Neuronal stem cell (in vitro differentiated cells): Measurements from ENCODE around the gene EPHA4.

Experiments used
- DNase-seq: peaks from one replicate; pipeline ENCODE4 v3.0.0-alpha.2; 2013; ENCODE audit warnings: low spot score
- H2AFZ ChIP-seq: one replicate; pipeline ENCODE4 v1.6.1; 2013; ENCODE audit warnings: mild to moderate bottlenecking, low read length, inconsistent platforms
- H2AK5ac ChIP-seq: 2 replicates; pipeline ENCODE4 v1.6.1; 2013; ENCODE audit warnings: low read depth, mild to moderate bottlenecking, inconsistent platforms, low read length, moderate library complexity, mixed read lengths
- H2BK120ac ChIP-seq: 2 replicates; pipeline ENCODE4 v1.6.1; 2013; ENCODE audit warnings: low read depth, mild to moderate bottlenecking, inconsistent platforms, low read length, moderate library complexity, mixed read lengths
- H2BK12ac ChIP-seq: one replicate; pipeline ENCODE4 v1.6.1; 2013; ENCODE audit warnings: low read length, inconsistent platforms
- H2BK15ac ChIP-seq: 2 replicates; pipeline ENCODE4 v1.6.1; 2013; ENCODE audit warnings: mild to moderate bottlenecking, low read length, inconsistent platforms, mixed read lengths
- H2BK5ac ChIP-seq: one replicate; pipeline ENCODE4 v1.6.1; 2013; ENCODE audit warnings: inconsistent platforms, mild to moderate bottlenecking, low read length, moderate library complexity
- H3K14ac ChIP-seq: one replicate; pipeline ENCODE4 v1.6.1; 2013; ENCODE audit warnings: low read length, inconsistent platforms
- H3K18ac ChIP-seq: 2 replicates; pipeline ENCODE4 v1.6.1; 2013; ENCODE audit warnings: low read length, inconsistent platforms
- H3K23ac ChIP-seq: 2 replicates; pipeline ENCODE4 v1.6.1; 2013; ENCODE audit warnings: low read depth, mild to moderate bottlenecking, mixed read lengths, low read length, inconsistent platforms; ENCODE audit not compliant: poor library complexity
- H3K27ac ChIP-seq: replicated peaks from 3 replicates; pipeline ENCODE4 v1.5.1; 2013; ENCODE audit warnings: low read length, inconsistent platforms
- H3K27me3 ChIP-seq, 3 experiments: 2 replicates each; pipeline ENCODE4 v1.6.1; 2013; ENCODE audit warnings: low read length in 3 of 3, mild to moderate bottlenecking in 2 of 3, inconsistent platforms in 1 of 3, low read depth in 1 of 3, mixed read lengths in 1 of 3, moderate library complexity in 1 of 3; ENCODE audit not compliant: control insufficient read depth in 3 of 3, insufficient read depth in 3 of 3
- H3K36me3 ChIP-seq, 2 donors: replicated peaks in 1 of 2; 2 replicates each; pipeline ENCODE4 v1.6.1; 2013; ENCODE audit warnings: low read length in 2 of 2; ENCODE audit not compliant: control insufficient read depth in 2 of 2, insufficient read depth in 2 of 2
- H3K4ac ChIP-seq: 2 replicates; pipeline ENCODE4 v1.6.1; 2013; ENCODE audit warnings: inconsistent platforms, mild to moderate bottlenecking, low read length, moderate library complexity
- H3K4me1 ChIP-seq, 2 donors: 1 replicate in 1 of 2; 2 replicates in 1 of 2; pipeline ENCODE4 v1.6.1; 2013; ENCODE audit warnings: low read length in 2 of 2, low read depth in 1 of 2; ENCODE audit not compliant: control insufficient read depth in 2 of 2, insufficient read depth in 1 of 2
- H3K4me2 ChIP-seq: one replicate; pipeline ENCODE4 v1.6.1; 2013; ENCODE audit warnings: mild to moderate bottlenecking, low read length, inconsistent platforms; ENCODE audit not compliant: insufficient read depth, poor library complexity, severe bottlenecking
- H3K4me3 ChIP-seq, 2 donors: 2 replicates each; pipeline ENCODE4 v1.5.1; 2013; ENCODE audit warnings: low read length in 2 of 2, mild to moderate bottlenecking in 2 of 2, inconsistent platforms in 1 of 2, moderate library complexity in 1 of 2
- H3K79me1 ChIP-seq: one replicate; pipeline ENCODE4 v1.6.1; 2013; ENCODE audit warnings: low read depth, mild to moderate bottlenecking, inconsistent platforms, low read length, moderate library complexity
- H3K9ac ChIP-seq: one replicate; pipeline ENCODE4 v1.6.1; 2013; ENCODE audit warnings: mild to moderate bottlenecking, low read depth, low read length, inconsistent platforms; ENCODE audit not compliant: poor library complexity
- H3K9me3 ChIP-seq, 2 donors: replicated peaks in 1 of 2; 2 replicates each; pipeline versions ENCODE3 to v1.6.1; 2013; ENCODE audit warnings: low read length in 2 of 2, mild to moderate bottlenecking in 2 of 2, inconsistent platforms in 1 of 2, low read depth in 1 of 2, mixed read lengths in 1 of 2, moderate library complexity in 1 of 2; ENCODE audit not compliant: control insufficient read depth in 2 of 2, insufficient read depth in 1 of 2
- H4K8ac ChIP-seq: one replicate; pipeline ENCODE4 v1.6.1; 2013; ENCODE audit warnings: low read depth, mild to moderate bottlenecking, inconsistent platforms, low read length, moderate library complexity
- H4K91ac ChIP-seq: one replicate; pipeline ENCODE4 v1.6.1; 2013; ENCODE audit warnings: low read length, low read depth, mild to moderate bottlenecking, inconsistent platforms; ENCODE audit not compliant: poor library complexity
- WGBS, 2 donors: extraction: QIAGEN DNeasy Blood & Tissue Kit; methylation state at CpG; one replicate each; pipeline ENCODE4 v1.1.7; 2013; ENCODE audit warnings: missing lambda C conversion rate in 2 of 2, mixed read lengths in 1 of 2; ENCODE audit not compliant: insufficient read length in 2 of 2, insufficient replicate concordance in 1 of 2; ENCODE audit errors: extremely low coverage in 2 of 2; 5-methylcytosine and 5-hydroxymethylcytosine counted together

The EPHA4 gene

GRCh38 chr2:221480821-221481220, 91.3 kb downstream of the EPHA4 start:
- H2BK12ac ChIP-seq: no peak overlapping the region
- no peak overlapping the region for H3K4me2 ChIP-seq
- H3K4ac ChIP-seq: no peak overlapping the region
- no peak overlapping the region for H2BK120ac ChIP-seq
- peaks cover 0 to 1% of the 10 kb centered on the region in 2 donors for H3K9me3 ChIP-seq
- H2BK5ac ChIP-seq: no peak overlapping the region
- no peak overlapping the region for H3K4me3 ChIP-seq
- no peak overlapping the region for H2AFZ ChIP-seq
- peaks cover 3 to 13% of the 10 kb centered on the region in 2 donors for H3K36me3 ChIP-seq
- no peaks in the 10 kb centered on the region for H3K27me3 ChIP-seq
- WGBS, 2 donors: no CpG with 5 or more reads among the region's 3 CpGs
- H3K27ac ChIP-seq: no peak overlapping the region
- H2AK5ac ChIP-seq: no peak overlapping the region
- no peak overlapping the region for H3K14ac ChIP-seq
- no peak overlapping the region for H2BK15ac ChIP-seq
- no peak overlapping the region for H3K9ac ChIP-seq
- H3K79me1 ChIP-seq: peaks cover under 1% of the 10 kb centered on the region
- DNase-seq: no peak
- H4K91ac ChIP-seq: no peak overlapping the region
- peaks cover 0 to 8% of the 10 kb centered on the region in 2 donors for H3K4me1 ChIP-seq
- no peak overlapping the region for H3K23ac ChIP-seq
- H4K8ac ChIP-seq: no peak overlapping the region
- H3K18ac ChIP-seq: no peak overlapping the region

- WGBS, 2 donors: no CpG with 5 or more reads among the region's 7 CpGs
Measured at GRCh38 chr2:221480163-221480562, 91.9 kb downstream of the EPHA4 start.

GRCh38 chr2:221478485-221478863, 93.6 kb downstream of the EPHA4 start:
- H3K4ac ChIP-seq: no peak overlapping the region
- no peak overlapping the region for H3K27ac ChIP-seq

More at GRCh38 chr2:221480163-221480562, 91.9 kb downstream of the EPHA4 start:
- no peak overlapping the region for H2BK5ac ChIP-seq
- no peak overlapping the region for H3K18ac ChIP-seq
- H3K14ac ChIP-seq: no peak overlapping the region
- H3K4ac ChIP-seq: no peak overlapping the region
- H3K4me2 ChIP-seq: no peak overlapping the region
- H2AFZ ChIP-seq: no peak overlapping the region
- H2BK120ac ChIP-seq: no peak overlapping the region
- no peak overlapping the region for H3K9ac ChIP-seq
- H3K27me3 ChIP-seq: no peaks in the 10 kb centered on the region
- H4K91ac ChIP-seq: no peak overlapping the region
- H2AK5ac ChIP-seq: no peak overlapping the region
- no peak overlapping the region for H3K27ac ChIP-seq
- no peak overlapping the region for H4K8ac ChIP-seq
- peaks cover 0 to 8% of the 10 kb centered on the region in 2 donors for H3K4me1 ChIP-seq
- H3K23ac ChIP-seq: no peak overlapping the region
- no peak for DNase-seq
- peaks cover 2% of the 10 kb centered on the region for H3K79me1 ChIP-seq
- H3K36me3 ChIP-seq: peaks cover 3 to 13% of the 10 kb centered on the region in 2 donors
- peaks cover 0 to 1% of the 10 kb centered on the region in 2 donors for H3K9me3 ChIP-seq
- no peak overlapping the region for H2BK15ac ChIP-seq
- H2BK12ac ChIP-seq: no peak overlapping the region
- no peak overlapping the region for H3K4me3 ChIP-seq

GRCh38 chr2:221477714-221478484, 94.2 kb downstream of the EPHA4 start:
- Histone ChIP-seq H2BK15ac (no peak overlapping the region), H4K91ac (no peak overlapping the region), H2BK120ac (no peak overlapping the region), H3K4me2 (no peak overlapping the region), H4K8ac (no peak overlapping the region), H2BK5ac (no peak overlapping the region), H3K23ac (no peak overlapping the region), H3K27ac (no peak overlapping the region), H2AFZ (no peak overlapping the region), H3K18ac (no peak overlapping the region), H3K4me1 (peaks cover 0 to 9% of the 10 kb centered on the region in 2 donors), H2AK5ac (no peak overlapping the region), H3K4me3 (no peak overlapping the region), H3K4ac (no peak overlapping the region), H3K9ac (no peak overlapping the region), H3K36me3 (peaks cover 3 to 11% of the 10 kb centered on the region in 2 donors), H3K79me1 (peaks cover 2% of the 10 kb centered on the region), H2BK12ac (no peak overlapping the region), H3K27me3 (no peaks in the 10 kb centered on the region), H3K14ac (no peak overlapping the region), H3K9me3 (peaks cover 0 to 1% of the 10 kb centered on the region in 2 donors)
- no CpG with 5 or more reads among the region's 8 CpGs for WGBS, 2 donors
- no peak for DNase-seq

More at GRCh38 chr2:221478485-221478863, 93.6 kb downstream of the EPHA4 start:
- Histone ChIP-seq H2AK5ac (no peak overlapping the region), H3K27me3 (no peaks in the 10 kb centered on the region), H3K9me3 (peaks cover 0 to 1% of the 10 kb centered on the region in 2 donors), H3K18ac (no peak overlapping the region), H2AFZ (no peak overlapping the region), H3K36me3 (peaks cover 3 to 13% of the 10 kb centered on the region in 2 donors), H3K79me1 (peaks cover 2% of the 10 kb centered on the region), H2BK15ac (no peak overlapping the region), H3K4me2 (no peak overlapping the region), H2BK120ac (no peak overlapping the region), H3K4me1 (peaks cover 0 to 8% of the 10 kb centered on the region in 2 donors), H4K8ac (no peak overlapping the region), H2BK12ac (no peak overlapping the region), H3K14ac (no peak overlapping the region), H3K9ac (no peak overlapping the region), H4K91ac (no peak overlapping the region), H3K4me3 (no peak overlapping the region), H2BK5ac (no peak overlapping the region), H3K23ac (no peak overlapping the region)
- no CpG with 5 or more reads among the region's 2 CpGs for WGBS, 2 donors
- no peak for DNase-seq
